ENCODE results near the gene ZNF674.

The ZNF674 gene

GRCh38 chrX:46580613-46581012 is 35.4 kb upstream of the ZNF674 start:
- TF ChIP-seq POLR2AphosphoS5 (IDR thresholded peaks at IDR 0.05; ENCODE audit: borderline replicate concordance, low read depth, low read length): no peak
- no peak for TF ChIP-seq FOXP2 (optimal IDR thresholded peaks at IDR 0.05; ENCODE audit: control extremely low read depth, extremely low read length, insufficient read depth)
- TF ChIP-seq EZH2 (IDR thresholded peaks at IDR 0.05): no peak
- Histone ChIP-seq H3K9me3 (ENCODE audit: low read depth, low read length) (no peaks in the 10 kb centered on the region), H3K4me3 (no peak overlapping the region), H3K27ac (no peak overlapping the region), H3K9ac (ENCODE audit: insufficient read length) (no peak overlapping the region), H3K36me3 (ENCODE audit: insufficient read depth, low read length) (no peaks in the 10 kb centered on the region)
- no peak for DNase-seq (ENCODE audit: low read depth, low spot score)

GRCh38 chrX:46579250-46579649 is 34.0 kb upstream of the ZNF674 start:
- TF ChIP-seq POLR2AphosphoS5 (IDR thresholded peaks at IDR 0.05; ENCODE audit: borderline replicate concordance, low read depth, low read length): no peak
- TF ChIP-seq EZH2 (IDR thresholded peaks at IDR 0.05): no peak
- no peak for TF ChIP-seq FOXP2 (optimal IDR thresholded peaks at IDR 0.05; ENCODE audit: control extremely low read depth, extremely low read length, insufficient read depth)
- H3K4me3 ChIP-seq: no peak overlapping the region
- no peaks in the 10 kb centered on the region for H3K36me3 ChIP-seq (ENCODE audit: insufficient read depth, low read length)
- no peak overlapping the region for H3K27ac ChIP-seq
- no peak overlapping the region for H3K9ac ChIP-seq (ENCODE audit: insufficient read length)
- no peaks in the 10 kb centered on the region for H3K9me3 ChIP-seq (ENCODE audit: low read depth, low read length)
- no peak for DNase-seq (ENCODE audit: low read depth, low spot score)

- Histone ChIP-seq H3K9ac (ENCODE audit: insufficient read length) (no peak overlapping the region), H3K9me3 (ENCODE audit: low read depth, low read length) (no peaks in the 10 kb centered on the region), H3K36me3 (ENCODE audit: insufficient read depth, low read length) (no peaks in the 10 kb centered on the region), H3K4me3 (no peak overlapping the region), H3K27ac (0 out of 2 replicates have a peak overlapping the region, but pooled peaks have one; percentile 31)
- no peak for DNase-seq (ENCODE audit: low read depth, low spot score)
- TF ChIP-seq EZH2 (IDR thresholded peaks at IDR 0.05): no peak
- no peak for TF ChIP-seq POLR2AphosphoS5 (IDR thresholded peaks at IDR 0.05; ENCODE audit: borderline replicate concordance, low read depth, low read length)
- no peak for TF ChIP-seq FOXP2 (optimal IDR thresholded peaks at IDR 0.05; ENCODE audit: control extremely low read depth, extremely low read length, insufficient read depth)
Observed at GRCh38 chrX:46577221-46578005, 32.2 kb upstream of the ZNF674 start.

DNA sequence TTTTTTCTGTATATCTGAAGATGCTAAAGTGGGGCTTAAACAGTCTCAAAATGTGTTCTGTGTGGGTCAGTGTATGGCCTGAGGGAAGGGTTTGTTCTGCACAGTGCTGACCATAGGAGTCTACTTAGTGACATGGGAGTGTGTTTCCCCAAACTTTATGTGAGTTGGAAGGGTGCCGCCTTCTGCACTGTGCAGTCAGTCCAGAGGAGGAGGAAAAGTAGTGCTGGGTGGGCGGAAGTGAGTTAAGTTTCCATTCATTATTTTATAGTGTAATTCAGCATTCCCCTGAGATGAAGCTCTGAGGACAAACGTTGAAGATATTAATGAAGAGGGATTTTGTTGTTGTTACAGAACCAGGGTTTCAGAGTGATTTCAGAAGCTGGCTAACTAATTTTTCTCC is 31.2 kb upstream of the ZNF674 start:
- Histone ChIP-seq H3K4me3 (peak overlapping the region; percentile 79), H3K9ac (ENCODE audit: insufficient read length) (no peak overlapping the region), H3K27ac (0 out of 2 replicates have a peak overlapping the region, but pooled peaks have one; percentile 31), H3K36me3 (ENCODE audit: insufficient read depth, low read length) (no peaks in the 10 kb centered on the region), H3K9me3 (ENCODE audit: low read depth, low read length) (no peaks in the 10 kb centered on the region)
- no peak for TF ChIP-seq EZH2 (IDR thresholded peaks at IDR 0.05)
- no peak for TF ChIP-seq FOXP2 (optimal IDR thresholded peaks at IDR 0.05; ENCODE audit: control extremely low read depth, extremely low read length, insufficient read depth)
- TF ChIP-seq POLR2AphosphoS5 (IDR thresholded peaks at IDR 0.05; ENCODE audit: borderline replicate concordance, low read depth, low read length): no peak
- DNase-seq (ENCODE audit: low read depth, low spot score): no peak

- no peaks in the 10 kb centered on the region for H3K9me3 ChIP-seq (ENCODE audit: low read depth, low read length)
- no peak overlapping the region for H3K27ac ChIP-seq
- no peak overlapping the region for H3K9ac ChIP-seq (ENCODE audit: insufficient read length)
- TF ChIP-seq EZH2 (IDR thresholded peaks at IDR 0.05) (no peak), POLR2AphosphoS5 (IDR thresholded peaks at IDR 0.05; ENCODE audit: borderline replicate concordance, low read depth, low read length) (no peak), FOXP2 (optimal IDR thresholded peaks at IDR 0.05; ENCODE audit: control extremely low read depth, extremely low read length, insufficient read depth) (no peak)
- H3K4me3 ChIP-seq: peak overlapping the region; percentile 79
- DNase-seq (ENCODE audit: low read depth, low spot score): no peak
- H3K36me3 ChIP-seq (ENCODE audit: insufficient read depth, low read length): no peaks in the 10 kb centered on the region
Observed at GRCh38 chrX:46575991-46576392, 30.8 kb upstream of the ZNF674 start.

- no peak overlapping the region for H3K9ac ChIP-seq (ENCODE audit: insufficient read length)
- no peak for DNase-seq (ENCODE audit: low read depth, low spot score)
- H3K9me3 ChIP-seq (ENCODE audit: low read depth, low read length): no peaks in the 10 kb centered on the region
- TF ChIP-seq POLR2AphosphoS5 (IDR thresholded peaks at IDR 0.05; ENCODE audit: borderline replicate concordance, low read depth, low read length) (no peak), EZH2 (IDR thresholded peaks at IDR 0.05) (no peak), FOXP2 (optimal IDR thresholded peaks at IDR 0.05; ENCODE audit: control extremely low read depth, extremely low read length, insufficient read depth) (no peak)
- peak overlapping the region; percentile 79 for H3K4me3 ChIP-seq
- H3K27ac ChIP-seq: no peak overlapping the region
- H3K36me3 ChIP-seq (ENCODE audit: insufficient read depth, low read length): no peaks in the 10 kb centered on the region
Observed at GRCh38 chrX:46575586-46575985, 30.4 kb upstream of the ZNF674 start.

GRCh38 chrX:46574774-46575381 is 29.7 kb upstream of the ZNF674 start:
- H3K9me3 ChIP-seq (ENCODE audit: low read depth, low read length): no peaks in the 10 kb centered on the region
- no peak overlapping the region for H3K27ac ChIP-seq
- no peak overlapping the region for H3K9ac ChIP-seq (ENCODE audit: insufficient read length)
- H3K4me3 ChIP-seq: peak overlapping the region; percentile 79
- H3K36me3 ChIP-seq (ENCODE audit: insufficient read depth, low read length): no peaks in the 10 kb centered on the region
- no peak for DNase-seq (ENCODE audit: low read depth, low spot score)
- no peak for TF ChIP-seq POLR2AphosphoS5 (IDR thresholded peaks at IDR 0.05; ENCODE audit: borderline replicate concordance, low read depth, low read length)
- no peak for TF ChIP-seq FOXP2 (optimal IDR thresholded peaks at IDR 0.05; ENCODE audit: control extremely low read depth, extremely low read length, insufficient read depth)
- TF ChIP-seq EZH2 (IDR thresholded peaks at IDR 0.05): no peak

DNA sequence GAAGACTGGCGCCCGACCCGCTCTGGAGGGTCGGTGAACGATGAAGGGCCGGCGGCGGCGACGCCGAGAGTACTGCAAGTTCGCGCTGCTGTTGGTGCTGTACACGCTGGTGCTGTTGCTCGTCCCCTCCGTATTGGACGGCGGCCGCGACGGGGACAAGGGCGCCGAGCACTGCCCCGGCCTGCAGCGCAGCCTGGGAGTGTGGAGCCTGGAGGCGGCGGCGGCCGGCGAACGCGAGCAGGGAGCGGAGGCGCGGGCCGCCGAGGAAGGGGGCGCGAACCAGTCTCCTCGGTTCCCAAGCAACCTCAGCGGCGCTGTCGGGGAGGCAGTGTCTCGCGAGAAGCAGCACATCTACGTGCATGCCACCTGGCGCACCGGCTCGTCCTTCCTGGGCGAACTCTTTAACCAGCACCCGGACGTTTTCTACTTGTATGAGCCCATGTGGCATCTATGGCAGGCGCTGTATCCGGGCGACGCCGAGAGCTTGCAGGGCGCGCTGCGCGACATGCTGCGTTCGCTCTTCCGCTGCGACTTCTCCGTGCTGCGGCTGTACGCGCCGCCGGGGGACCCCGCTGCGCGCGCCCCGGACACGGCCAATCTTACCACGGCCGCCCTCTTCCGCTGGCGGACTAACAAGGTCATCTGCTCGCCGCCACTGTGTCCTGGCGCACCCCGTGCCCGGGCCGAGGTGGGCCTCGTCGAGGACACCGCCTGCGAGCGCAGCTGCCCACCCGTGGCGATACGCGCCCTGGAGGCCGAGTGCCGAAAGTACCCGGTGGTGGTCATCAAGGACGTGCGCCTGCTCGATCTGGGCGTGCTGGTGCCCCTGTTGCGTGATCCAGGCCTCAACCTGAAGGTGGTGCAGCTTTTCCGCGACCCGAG is 28.9 kb upstream of the ZNF674 start:
- TF ChIP-seq EZH2 (IDR thresholded peaks at IDR 0.05) (no peak), POLR2AphosphoS5 (IDR thresholded peaks at IDR 0.05; ENCODE audit: borderline replicate concordance, low read depth, low read length) (no peak), FOXP2 (optimal IDR thresholded peaks at IDR 0.05; ENCODE audit: control extremely low read depth, extremely low read length, insufficient read depth) (no peak)
- Histone ChIP-seq H3K9ac (ENCODE audit: insufficient read length) (no peak overlapping the region), H3K4me3 (peak overlapping the region; percentile 79), H3K36me3 (ENCODE audit: insufficient read depth, low read length) (no peaks in the 10 kb centered on the region), H3K27ac (no peak overlapping the region), H3K9me3 (ENCODE audit: low read depth, low read length) (no peaks in the 10 kb centered on the region)
- DNase-seq (ENCODE audit: low read depth, low spot score): no peak
